Upper lobe of right lung (tissue), 1 donor: ENCODE measurements around the gene FAM167B. TPM values are rescaled to one million over a fixed set of nuclear protein-coding genes. Genes with fewer than 3 reads are reported as not detected.

Source experiments
- ATAC-seq: fragments of 200-7000 bp; cut with Tn5 transposase; one replicate; pipeline ENCODE4 v1.9.1; 2020; ENCODE audit warnings: mild to moderate bottlenecking, moderate library complexity
- DNase-seq: peaks from one replicate; pipeline ENCODE4 v3.0.0-alpha.2; 2020
- H3K27ac ChIP-seq: fragments of 200-600 bp; one replicate; pipeline ENCODE4 v1.8.0; 2022
- H3K27me3 ChIP-seq: fragments of 200-600 bp; one replicate; pipeline ENCODE4 v1.8.0; 2022; ENCODE audit warnings: mild to moderate bottlenecking
- H3K36me3 ChIP-seq: fragments of 200-600 bp; one replicate; pipeline ENCODE4 v1.8.0; 2022
- H3K4me1 ChIP-seq: fragments of 200-600 bp; one replicate; pipeline ENCODE4 v1.8.0; 2022
- H3K4me3 ChIP-seq: fragments of 200-600 bp; one replicate; pipeline ENCODE4 v1.8.0; 2022; ENCODE audit warnings: mild to moderate bottlenecking
- H3K9me3 ChIP-seq: fragments of 200-600 bp; one replicate; pipeline ENCODE4 v1.8.0; 2022
- intact Hi-C: fragments of 100-400 bp; cut with DNase I; formaldehyde crosslinking; loops from one replicate; pipeline ENCODE4 v1.11.0; 2022
- total RNA-seq: library from RNA; stranded (reverse); fragmentation: NEBNext Ultra II Directional; extraction: Animal tissue kit (Norgen Biotek cat#: 25700); gene quantifications from one replicate; pipeline ENCODE4 v1.2.1, GENCODE V29; 2021
- TF ChIP-seq, protein P1 (sequence below): fragments of 200-600 bp; IDR thresholded peaks from one replicate; pipeline ENCODE4 v1.8.0; 2022; ENCODE audit warnings: antibody characterized with exemption
- donor health status: DM: no; HTN: yes; CAD: no; lungs with severe emphysema.

Gene FAM167B
- total RNA-seq, 1 donor from 2014 or later = 65.9 TPM

DNA sequence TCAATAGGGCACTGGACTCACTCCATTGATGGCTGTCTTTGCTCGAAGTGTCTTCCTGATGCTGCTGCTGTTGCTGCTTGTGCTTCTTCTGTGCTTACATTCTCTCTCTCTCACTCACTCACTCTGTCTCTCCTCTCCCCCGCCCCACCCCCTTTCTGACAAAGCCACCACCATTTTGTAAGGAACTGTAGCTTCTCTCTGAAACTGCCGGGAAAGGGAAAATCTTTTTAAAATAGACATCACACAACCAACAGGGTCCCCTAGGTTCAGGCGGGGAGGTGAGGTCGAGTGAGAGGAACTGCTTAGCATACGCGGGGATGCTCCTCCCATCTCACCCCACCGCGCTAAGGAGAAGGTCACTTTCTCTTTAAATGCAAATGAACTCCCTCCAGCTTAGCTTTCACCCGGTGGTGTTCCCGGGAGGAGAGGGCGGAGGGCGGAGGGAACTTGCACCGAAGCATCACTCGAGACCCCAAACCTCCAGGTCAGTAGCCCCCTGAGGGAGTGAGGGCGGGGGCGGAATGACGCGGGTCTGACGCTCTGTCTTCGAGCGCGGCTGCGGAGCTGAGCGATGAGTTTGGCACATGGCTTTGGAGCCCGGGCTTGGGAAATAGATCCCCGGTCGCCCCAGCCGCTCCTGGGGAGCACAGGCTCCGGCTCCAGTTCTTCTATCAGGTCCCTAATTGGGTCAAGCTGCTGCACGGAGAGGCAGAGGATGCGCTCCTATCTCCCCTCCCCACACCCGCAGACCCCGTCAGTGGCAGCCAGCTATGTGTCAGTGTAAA, 46.6 kb upstream of the FAM167B start, which contains the start of gene CCDC28B:
Gene CCDC28B, plus strand, starts transcription at position 370 of the 785 bp plus-strand sequence. CDS start 1,341 bp downstream, outside the sequence.
- H3K27me3 ChIP-seq = no peaks in the 10 kb centered on the region
- intact Hi-C loops = no loop called here
- peaks cover 22% of the 10 kb centered on the region for H3K36me3 ChIP-seq
- peaks cover 26% of the 10 kb centered on the region for H3K4me1 ChIP-seq
- H3K9me3 ChIP-seq = no peaks in the 10 kb centered on the region
- DNase-seq (peak; percentile 72), ATAC-seq (peak; percentile 37)
- H3K4me3 ChIP-seq = peak within 1 kb of the TSS; percentile 65
- peak within 1 kb of the TSS; percentile 63 for H3K27ac ChIP-seq
- TF ChIP-seq, protein P1, sequence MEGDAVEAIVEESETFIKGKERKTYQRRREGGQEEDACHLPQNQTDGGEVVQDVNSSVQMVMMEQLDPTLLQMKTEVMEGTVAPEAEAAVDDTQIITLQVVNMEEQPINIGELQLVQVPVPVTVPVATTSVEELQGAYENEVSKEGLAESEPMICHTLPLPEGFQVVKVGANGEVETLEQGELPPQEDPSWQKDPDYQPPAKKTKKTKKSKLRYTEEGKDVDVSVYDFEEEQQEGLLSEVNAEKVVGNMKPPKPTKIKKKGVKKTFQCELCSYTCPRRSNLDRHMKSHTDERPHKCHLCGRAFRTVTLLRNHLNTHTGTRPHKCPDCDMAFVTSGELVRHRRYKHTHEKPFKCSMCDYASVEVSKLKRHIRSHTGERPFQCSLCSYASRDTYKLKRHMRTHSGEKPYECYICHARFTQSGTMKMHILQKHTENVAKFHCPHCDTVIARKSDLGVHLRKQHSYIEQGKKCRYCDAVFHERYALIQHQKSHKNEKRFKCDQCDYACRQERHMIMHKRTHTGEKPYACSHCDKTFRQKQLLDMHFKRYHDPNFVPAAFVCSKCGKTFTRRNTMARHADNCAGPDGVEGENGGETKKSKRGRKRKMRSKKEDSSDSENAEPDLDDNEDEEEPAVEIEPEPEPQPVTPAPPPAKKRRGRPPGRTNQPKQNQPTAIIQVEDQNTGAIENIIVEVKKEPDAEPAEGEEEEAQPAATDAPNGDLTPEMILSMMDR = no peak

DNA sequence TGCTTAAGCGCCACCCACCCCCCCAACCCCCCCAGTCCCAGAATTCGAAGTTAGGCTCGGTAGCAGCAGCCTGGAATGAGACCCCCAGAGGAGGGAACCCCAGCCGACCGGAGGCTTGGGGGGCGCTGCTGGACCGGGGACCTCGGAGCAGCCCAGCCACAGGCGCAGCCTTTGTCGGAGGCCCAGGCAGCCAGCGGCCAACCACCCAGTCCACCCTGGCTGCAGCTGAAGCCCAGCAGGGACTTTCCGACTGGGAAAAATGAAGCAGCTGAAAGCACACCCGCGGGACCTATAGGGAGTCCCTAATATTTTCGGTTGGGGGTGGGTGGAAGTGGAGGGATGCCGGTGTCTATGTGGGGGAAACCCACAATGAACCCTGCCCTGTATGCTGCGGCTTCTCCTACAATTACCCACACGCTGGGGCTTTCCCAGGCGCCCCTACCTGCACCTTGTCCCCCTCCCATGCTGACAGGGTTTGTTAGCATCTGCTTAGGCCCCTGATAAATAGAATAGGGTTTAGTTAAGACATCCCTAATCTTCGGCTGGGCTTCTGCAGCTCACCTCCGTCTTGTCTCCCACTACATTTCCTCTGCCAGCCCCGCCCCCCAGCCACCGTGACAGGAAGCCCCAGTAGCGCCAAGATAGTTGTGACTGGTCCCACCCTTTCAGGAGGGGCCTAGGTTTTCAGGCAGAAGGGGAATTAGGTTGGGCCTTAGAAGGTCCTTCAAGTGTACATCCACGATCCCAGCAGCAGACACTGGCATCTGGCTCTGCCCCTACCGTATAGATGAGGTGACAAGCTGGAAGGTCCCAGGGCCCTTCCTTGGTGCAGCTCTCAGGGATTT, 45.8 kb upstream of the FAM167B start:
- peaks cover 30% of the 10 kb centered on the region for H3K4me1 ChIP-seq

DNA sequence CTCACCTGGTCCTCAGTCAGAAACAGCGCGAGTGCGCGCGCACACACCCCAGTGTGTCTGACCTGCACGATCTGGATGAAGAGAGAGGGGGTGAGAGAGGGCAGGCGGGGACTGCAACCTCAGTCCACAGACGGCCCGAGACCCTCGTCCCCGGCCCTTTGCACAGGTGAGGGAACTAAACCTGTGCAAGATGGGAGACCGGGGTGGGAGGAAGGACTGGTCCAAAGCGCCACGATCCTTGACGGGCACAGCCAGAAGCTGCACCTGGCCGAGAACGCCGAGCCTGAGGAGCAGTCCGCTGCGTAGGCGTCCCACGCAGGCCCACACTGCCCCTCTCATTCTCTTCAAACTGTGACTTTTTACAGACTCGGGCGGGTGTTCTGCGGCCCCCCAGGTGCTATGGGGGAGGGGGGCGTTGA, 42.1 kb upstream of the FAM167B start:
- Histone ChIP-seq H3K9me3 (no peaks in the 10 kb centered on the region), H3K27me3 (no peaks in the 10 kb centered on the region), H3K4me1 (peaks cover 24% of the 10 kb centered on the region), H3K36me3 (no peaks in the 10 kb centered on the region), H3K27ac (peak overlapping the region; percentile 49), H3K4me3 (peak overlapping the region; percentile 60)
- ATAC-seq (peak; percentile 8), DNase-seq (peak; percentile 70)
- TF ChIP-seq, protein P1 = no peak
- intact Hi-C loops = no loop called here

More for the DNA sequence above, 45.8 kb upstream of the FAM167B start:
- H3K27ac ChIP-seq = peak overlapping the region; percentile 63
- H3K27me3 ChIP-seq = no peaks in the 10 kb centered on the region
- no peaks in the 10 kb centered on the region for H3K9me3 ChIP-seq
- peaks cover 14% of the 10 kb centered on the region for H3K36me3 ChIP-seq
- H3K4me3 ChIP-seq = peak overlapping the region; percentile 65
- intact Hi-C loops = no loop called here
- DNase-seq (peak; percentile 74), ATAC-seq (peak; percentile 11)
- TF ChIP-seq, protein P1 = peak; percentile 6

DNA sequence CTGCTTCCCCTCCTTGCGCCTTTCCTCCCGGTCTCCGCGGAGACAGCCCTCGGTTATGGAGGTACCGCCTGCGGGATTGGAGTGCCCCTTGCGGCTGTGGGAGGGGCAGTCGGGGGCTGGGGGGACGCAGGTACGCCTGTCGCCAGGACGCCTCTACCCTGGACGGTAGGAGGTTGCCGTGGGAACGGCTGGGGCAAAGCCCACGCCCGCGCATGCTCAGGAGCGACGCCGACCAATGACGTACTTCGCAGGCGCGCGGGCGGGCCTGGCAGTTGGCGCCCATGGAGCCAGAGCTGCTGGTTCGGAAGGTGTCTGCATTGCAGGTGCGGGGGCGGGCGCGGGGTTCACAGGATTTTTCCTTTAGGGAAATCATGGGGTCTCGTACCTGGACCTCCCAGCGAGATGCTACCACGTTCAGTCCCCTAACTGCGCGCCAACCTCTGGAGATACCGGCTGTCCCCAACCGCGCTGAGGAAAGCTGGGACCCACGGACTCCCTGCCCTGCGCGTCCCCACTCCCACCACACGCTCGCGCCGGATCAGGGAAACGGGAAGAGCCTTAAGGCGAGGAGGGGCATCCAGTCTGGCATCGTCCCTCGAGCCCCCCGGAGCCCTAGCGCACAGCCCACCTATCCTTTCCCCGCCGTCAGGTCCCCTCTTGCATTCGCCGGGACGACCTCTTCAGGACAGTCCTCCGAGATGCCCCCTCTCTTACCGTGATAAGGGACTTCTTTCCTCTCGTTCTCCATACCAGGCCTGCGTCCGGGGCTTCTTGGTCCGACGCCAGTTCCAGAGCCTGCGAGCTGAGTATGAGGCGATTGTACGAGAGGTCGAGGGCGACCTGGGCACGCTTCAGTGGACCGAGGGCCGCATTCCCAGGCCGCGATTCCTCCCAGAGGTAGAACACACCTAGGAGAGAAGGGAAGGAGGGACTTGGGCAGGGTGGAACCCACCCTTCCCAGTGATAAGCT, 41.3 kb upstream of the FAM167B start, which contains the start of gene IQCC:
Gene IQCC, plus strand, starts transcription at position 271 of the 970 bp plus-strand sequence. Its CDS starts 11 bp downstream, at position 282.
- H3K27me3 ChIP-seq = no peaks in the 10 kb centered on the region
- DNase-seq = peak; percentile 95
- H3K27ac ChIP-seq = peak within 1 kb of the TSS; percentile 49
- TF ChIP-seq, protein P1 = peak; percentile 10
- H3K4me3 ChIP-seq = peak within 1 kb of the TSS; percentile 60
- peaks cover 21% of the 10 kb centered on the region for H3K4me1 ChIP-seq
- H3K9me3 ChIP-seq = no peaks in the 10 kb centered on the region
- intact Hi-C loops = no loop called here
- H3K36me3 ChIP-seq = no peaks in the 10 kb centered on the region
- ATAC-seq = peak; percentile 91

DNA sequence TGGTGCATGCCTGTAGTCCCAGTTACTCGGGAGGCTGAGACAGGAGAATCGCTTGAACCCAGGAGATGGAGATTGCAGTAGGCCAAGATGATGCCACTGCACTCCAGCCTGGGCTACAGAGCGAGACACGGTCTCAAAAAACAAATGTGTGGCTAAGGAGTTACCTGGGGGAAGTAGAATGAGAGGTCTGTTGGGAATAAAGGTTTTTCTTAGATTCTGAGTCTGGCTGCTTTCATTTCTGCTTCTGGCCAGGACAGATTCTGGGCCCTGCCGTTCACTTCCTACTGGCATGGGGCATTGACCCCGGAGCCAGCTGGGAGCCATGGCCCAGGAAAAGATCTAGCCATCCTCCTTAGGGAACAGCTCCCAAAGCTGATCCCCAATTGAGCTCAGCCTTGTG, 38.6 kb upstream of the FAM167B start:
- intact Hi-C loops = no loop called here
- no peaks in the 10 kb centered on the region for H3K9me3 ChIP-seq
- DNase-seq = no peak
- H3K4me3 ChIP-seq = no peak overlapping the region
- TF ChIP-seq, protein P1 = no peak
- no peaks in the 10 kb centered on the region for H3K36me3 ChIP-seq
- H3K27me3 ChIP-seq = no peaks in the 10 kb centered on the region
- peaks cover 11% of the 10 kb centered on the region for H3K4me1 ChIP-seq
- no peak overlapping the region for H3K27ac ChIP-seq
- ATAC-seq = no peak
